H9 (cell line): ENCODE measurements around the gene VWA5B1. TPM values are rescaled to one million over a fixed set of nuclear protein-coding genes. Genes with fewer than 3 reads are reported as not detected.

ENCODE experiments used
- DNase-seq: peaks from one replicate; pipeline ENCODE4 v3.0.0-alpha.2; 2017
- H2AFZ ChIP-seq: one replicate; pipeline ENCODE4 v1.6.1; 2013; ENCODE audit warnings: mild to moderate bottlenecking, low read length, control low read depth, moderate library complexity
- H2AK5ac ChIP-seq: 2 replicates; pipeline ENCODE4 v1.6.1; 2013; ENCODE audit warnings: low read length, control low read depth, mixed read lengths; ENCODE audit not compliant: insufficient read length
- H2BK120ac ChIP-seq: one replicate; pipeline ENCODE4 v1.6.1; 2013; ENCODE audit warnings: low read depth, mild to moderate bottlenecking, low read length, control low read depth, inconsistent platforms; ENCODE audit not compliant: poor library complexity, severe bottlenecking
- H2BK12ac ChIP-seq: 2 replicates; pipeline ENCODE4 v1.6.1; 2013; ENCODE audit warnings: low read length, control low read depth, mixed read lengths, low read depth; ENCODE audit not compliant: insufficient read length
- H2BK15ac ChIP-seq: 2 replicates; pipeline ENCODE4 v1.6.1; 2013; ENCODE audit warnings: low read depth, low read length, control low read depth
- H2BK20ac ChIP-seq: one replicate; pipeline ENCODE4 v1.6.1; 2013; ENCODE audit warnings: low read depth, mild to moderate bottlenecking, low read length, control low read depth, inconsistent platforms; ENCODE audit not compliant: poor library complexity, severe bottlenecking
- H2BK5ac ChIP-seq: 2 replicates; pipeline ENCODE4 v1.6.1; 2013; ENCODE audit warnings: low read length, control low read depth, mixed read lengths; ENCODE audit not compliant: insufficient read length
- H3K14ac ChIP-seq: 2 replicates; pipeline ENCODE4 v1.6.1; 2013; ENCODE audit warnings: low read length, control low read depth; ENCODE audit not compliant: insufficient read depth
- H3K18ac ChIP-seq: 2 replicates; pipeline ENCODE4 v1.6.1; 2013; ENCODE audit warnings: low read depth, mild to moderate bottlenecking, mixed read lengths, low read length, control low read depth; ENCODE audit not compliant: insufficient read length
- H3K23ac ChIP-seq: 2 replicates; pipeline ENCODE4 v1.6.1; 2013; ENCODE audit warnings: low read length, control low read depth, mixed read lengths, low read depth; ENCODE audit not compliant: insufficient read length
- H3K23me2 ChIP-seq: 2 replicates; pipeline ENCODE4 v1.6.1; 2013; ENCODE audit warnings: low read depth, mild to moderate bottlenecking, mixed read lengths, low read length, control low read depth; ENCODE audit not compliant: insufficient read length, poor library complexity, severe bottlenecking
- H3K27ac ChIP-seq: 2 replicates; pipeline ENCODE4 v1.5.1; 2013; ENCODE audit warnings: low read length, control low read depth, mixed read lengths, low read depth; ENCODE audit not compliant: insufficient read length
- H3K27me3 ChIP-seq: 2 replicates; pipeline ENCODE4 v1.6.1; 2013; ENCODE audit warnings: low read length, control low read depth, inconsistent platforms; ENCODE audit not compliant: insufficient read depth
- H3K4ac ChIP-seq: 2 replicates; pipeline ENCODE4 v1.6.1; 2013; ENCODE audit warnings: low read depth, mild to moderate bottlenecking, control low read depth, inconsistent platforms, low read length, moderate library complexity
- H3K4me1 ChIP-seq: 2 replicates; pipeline ENCODE4 v1.6.1; 2013; ENCODE audit warnings: low read length, control low read depth, inconsistent platforms; ENCODE audit not compliant: insufficient read depth
- H3K4me2 ChIP-seq: 2 replicates; pipeline ENCODE4 v1.6.1; 2013; ENCODE audit warnings: low read length, control low read depth, mixed read lengths; ENCODE audit not compliant: insufficient read length, insufficient read depth
- H3K56ac ChIP-seq: 2 replicates; pipeline ENCODE4 v1.6.1; 2013; ENCODE audit warnings: low read depth, mild to moderate bottlenecking, mixed read lengths, low read length, control low read depth; ENCODE audit not compliant: insufficient read length
- H3K79me1 ChIP-seq: 2 replicates; pipeline ENCODE4 v1.6.1; 2013; ENCODE audit warnings: low read depth, mild to moderate bottlenecking, moderate library complexity, low read length, control low read depth, inconsistent platforms; ENCODE audit not compliant: insufficient read depth, poor library complexity, severe bottlenecking
- H3K79me2 ChIP-seq: 2 replicates; pipeline ENCODE4 v1.6.1; 2013; ENCODE audit warnings: low read length, control low read depth, inconsistent platforms; ENCODE audit not compliant: insufficient read depth
- H3K9ac ChIP-seq: 2 replicates; pipeline ENCODE4 v1.6.1; 2013; ENCODE audit warnings: low read length, control low read depth, mixed read lengths; ENCODE audit not compliant: insufficient read length; ENCODE audit errors: extremely low read depth
- H3K9me3 ChIP-seq: one replicate; pipeline ENCODE4 v1.6.1; 2013; ENCODE audit warnings: low read depth, low read length, inconsistent platforms; ENCODE audit not compliant: control insufficient read depth
- H3T11ph ChIP-seq: one replicate; pipeline ENCODE4 v1.6.1; 2013; ENCODE audit warnings: mild to moderate bottlenecking, low read length, control low read depth, inconsistent platforms
- H4K20me1 ChIP-seq: one replicate; pipeline ENCODE4 v1.6.1; 2013; ENCODE audit not compliant: control insufficient read depth, insufficient read length, insufficient read depth
- H4K5ac ChIP-seq: 2 replicates; pipeline ENCODE4 v1.6.1; 2013; ENCODE audit warnings: low read depth, mild to moderate bottlenecking, mixed read lengths, low read length, control low read depth; ENCODE audit not compliant: insufficient read length
- H4K8ac ChIP-seq: replicated peaks from 2 replicates; pipeline ENCODE4 v1.6.1; 2013; ENCODE audit warnings: low read length, control low read depth, mixed read lengths, low read depth; ENCODE audit not compliant: insufficient read length
- H4K91ac ChIP-seq: 2 replicates; pipeline ENCODE4 v1.6.1; 2013; ENCODE audit warnings: low read depth, mild to moderate bottlenecking, moderate library complexity, mixed read lengths, low read length, control low read depth; ENCODE audit not compliant: insufficient read length
- H3K27ac Mint-ChIP-seq, 3 experiments: 2 replicates in 2 of 3; 3 replicates in 1 of 3; pipeline ENCODE4 v1.8.0; 2020 to 2021; ENCODE audit warnings: mixed read lengths in 3 of 3, mild to moderate bottlenecking in 1 of 3, moderate library complexity in 1 of 3
- H3K27me3 Mint-ChIP-seq: 2 replicates; pipeline ENCODE4 v1.8.0; 2021; ENCODE audit warnings: low read depth, mild to moderate bottlenecking, moderate library complexity, mixed read lengths
- H3K36me3 Mint-ChIP-seq, 3 experiments: 2 replicates in 2 of 3; 3 replicates in 1 of 3; pipeline ENCODE4 v1.8.0; 2020 to 2021; ENCODE audit warnings: low read depth in 3 of 3, mixed read lengths in 3 of 3; ENCODE audit not compliant: insufficient read depth in 1 of 3
- H3K4me1 Mint-ChIP-seq, 2 experiments: 2 replicates each; pipeline ENCODE4 v1.8.0; 2020; ENCODE audit warnings: mixed read lengths in 2 of 2
- H3K4me3 Mint-ChIP-seq, 2 experiments: 2 replicates in 1 of 2; 3 replicates in 1 of 2; pipeline ENCODE4 v1.8.0; 2020 to 2021; ENCODE audit warnings: mild to moderate bottlenecking in 2 of 2, mixed read lengths in 2 of 2, moderate library complexity in 1 of 2
- H3K9me3 Mint-ChIP-seq, 2 experiments: 2 replicates in 1 of 2; 3 replicates in 1 of 2; pipeline ENCODE4 v1.8.0; 2020; ENCODE audit warnings: mild to moderate bottlenecking in 2 of 2, mixed read lengths in 2 of 2, moderate library complexity in 1 of 2
- WGBS: extraction: QIAGEN DNeasy Blood & Tissue Kit; methylation state at CpG from one replicate; pipeline ENCODE4 v1.1.7; 2013; ENCODE audit warnings: missing lambda C conversion rate, low lambda C conversion rate, mixed read lengths; ENCODE audit not compliant: insufficient read length; ENCODE audit errors: extremely low coverage; 5-methylcytosine and 5-hydroxymethylcytosine counted together
- total RNA-seq: library from RNA; stranded (reverse); gene quantifications from 2 replicates; pipeline ENCODE4 v1.2.1, GENCODE V29; 2021
- TF ChIP-seq, protein P1 (sequence below): fragments of 200-600 bp; sonication (generic); conservative IDR thresholded peaks from 3 replicates; pipeline ENCODE4 v1.8.0; 2021; ENCODE audit warnings: antibody characterized with exemption, mild to moderate bottlenecking

Gene VWA5B1
- total RNA-seq, 1 experiment from 2014 or later = not detected

DNA sequence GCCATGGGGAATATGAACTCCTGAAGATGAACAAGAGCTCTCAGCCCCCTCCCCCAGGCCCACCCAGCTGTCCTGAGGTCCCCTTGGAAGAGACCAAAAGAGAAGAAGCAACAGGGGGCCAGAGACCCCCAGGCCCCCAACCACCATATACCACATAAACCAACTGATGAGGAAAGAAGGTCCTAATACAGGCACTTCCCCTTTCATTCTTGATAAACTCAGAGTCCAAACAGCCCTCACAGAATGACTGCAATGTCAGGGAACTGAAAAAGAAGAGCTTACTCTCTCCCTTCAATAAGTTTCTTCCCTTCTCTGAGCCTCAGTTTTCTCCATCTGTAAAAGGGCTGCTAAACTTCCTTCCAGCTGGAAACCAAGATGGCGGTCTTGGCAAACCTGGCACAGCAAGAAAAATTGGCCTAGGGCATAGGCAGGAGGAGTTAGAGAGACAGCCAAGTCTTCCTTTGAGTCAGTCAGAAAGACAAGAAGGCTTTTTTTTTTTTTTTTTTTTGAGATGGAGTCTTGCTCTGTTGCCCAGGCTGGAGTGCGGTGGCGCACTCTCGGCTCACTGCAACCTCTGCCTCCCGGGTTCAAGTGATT, 90.5 kb downstream of the VWA5B1 start:
- DNase-seq = no peak
- Histone ChIP-seq H3K14ac (no peak overlapping the region), H3K9me3 (no peaks in the 10 kb centered on the region), H2BK5ac (no peak overlapping the region), H3K27ac (no peak overlapping the region), H3K18ac (no peak overlapping the region), H3K4me2 (no peak overlapping the region), H4K8ac (no peak overlapping the region), H2BK12ac (no peak overlapping the region), H3K4ac (no peak overlapping the region), H2BK20ac (no peak overlapping the region), H2AK5ac (no peak overlapping the region), H2BK15ac (no peak overlapping the region), H3K23ac (no peak overlapping the region), H2BK120ac (no peak overlapping the region), H4K91ac (no peak overlapping the region), H3K79me2 (no peaks in the 10 kb centered on the region), H3K79me1 (no peaks in the 10 kb centered on the region), H3K27me3 (peaks cover 3% of the 10 kb centered on the region; the same call in 1 of the 2 replicates), H3K23me2 (no peaks in the 10 kb centered on the region), H3K9ac (no peak overlapping the region), H3K56ac (no peak overlapping the region), H4K5ac (no peak overlapping the region), H3K4me1 (no peaks in the 10 kb centered on the region), H2AFZ (no peak overlapping the region), H4K20me1 (no peaks in the 10 kb centered on the region), H3T11ph (no peak overlapping the region)
- no peak overlapping the region for H3K27ac Mint-ChIP-seq
- peaks cover 15 to 20% of the 10 kb centered on the region in 2 experiments for H3K4me1 Mint-ChIP-seq
- H3K27me3 Mint-ChIP-seq = peaks cover 94% of the 10 kb centered on the region
- no peak overlapping the region for H3K4me3 Mint-ChIP-seq
- WGBS = no CpG with 5 or more reads among the region's 5 CpGs
- H3K9me3 Mint-ChIP-seq = no peaks in the 10 kb centered on the region
- TF ChIP-seq, protein P1, sequence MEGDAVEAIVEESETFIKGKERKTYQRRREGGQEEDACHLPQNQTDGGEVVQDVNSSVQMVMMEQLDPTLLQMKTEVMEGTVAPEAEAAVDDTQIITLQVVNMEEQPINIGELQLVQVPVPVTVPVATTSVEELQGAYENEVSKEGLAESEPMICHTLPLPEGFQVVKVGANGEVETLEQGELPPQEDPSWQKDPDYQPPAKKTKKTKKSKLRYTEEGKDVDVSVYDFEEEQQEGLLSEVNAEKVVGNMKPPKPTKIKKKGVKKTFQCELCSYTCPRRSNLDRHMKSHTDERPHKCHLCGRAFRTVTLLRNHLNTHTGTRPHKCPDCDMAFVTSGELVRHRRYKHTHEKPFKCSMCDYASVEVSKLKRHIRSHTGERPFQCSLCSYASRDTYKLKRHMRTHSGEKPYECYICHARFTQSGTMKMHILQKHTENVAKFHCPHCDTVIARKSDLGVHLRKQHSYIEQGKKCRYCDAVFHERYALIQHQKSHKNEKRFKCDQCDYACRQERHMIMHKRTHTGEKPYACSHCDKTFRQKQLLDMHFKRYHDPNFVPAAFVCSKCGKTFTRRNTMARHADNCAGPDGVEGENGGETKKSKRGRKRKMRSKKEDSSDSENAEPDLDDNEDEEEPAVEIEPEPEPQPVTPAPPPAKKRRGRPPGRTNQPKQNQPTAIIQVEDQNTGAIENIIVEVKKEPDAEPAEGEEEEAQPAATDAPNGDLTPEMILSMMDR = no peak
- H3K36me3 Mint-ChIP-seq = no peaks in the 10 kb centered on the region
